Measurements from ENCODE around the gene RGL1.

The RGL1 gene

GRCh38 chr1:183961132-183961531, 156.2 kb downstream of the RGL1 start:
- DNase-seq: no peak

- no peak for DNase-seq
These were observed 158.0 kb downstream of the RGL1 start for GRCh38 chr1:183962903-183963302.

DNA sequence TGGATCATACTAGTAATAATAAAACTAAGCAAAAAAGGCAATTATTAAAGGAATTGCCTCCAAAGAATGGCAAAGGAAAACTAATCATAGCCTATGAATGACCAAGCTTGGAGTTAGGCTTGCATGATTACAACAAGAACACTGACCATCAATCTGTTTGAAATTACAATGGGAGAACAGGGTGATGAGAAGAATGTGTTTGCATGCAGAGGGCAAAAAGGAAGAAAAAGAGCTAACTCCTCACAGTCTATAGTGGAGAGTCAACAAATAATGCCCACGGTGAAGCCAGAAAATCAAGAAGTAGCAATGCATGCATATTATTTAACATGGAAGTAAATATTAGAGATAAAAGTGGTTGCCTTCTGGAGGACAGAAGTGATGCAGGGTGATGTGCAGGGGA, 160.8 kb downstream of the RGL1 start:
- no peak for DNase-seq

DNA sequence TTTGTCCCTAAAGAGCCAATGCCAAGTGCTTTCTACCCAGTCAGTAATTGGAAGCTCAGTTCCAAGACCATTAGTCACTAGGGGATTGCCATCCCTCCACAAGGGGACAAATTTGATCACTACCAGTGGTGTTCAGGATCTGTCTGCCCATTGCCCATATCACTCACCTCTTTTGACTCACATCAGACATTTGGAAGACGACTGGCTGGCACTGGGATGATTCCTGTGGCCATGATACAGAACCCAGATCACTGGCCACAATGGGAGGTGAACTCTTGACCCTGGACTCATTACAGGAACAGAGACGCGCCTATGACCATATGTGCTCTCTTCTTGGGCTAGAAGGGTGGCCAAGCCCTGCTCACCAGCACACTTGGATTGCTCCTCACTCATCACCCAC, 161.6 kb downstream of the RGL1 start:
- DNase-seq: no peak

DNA sequence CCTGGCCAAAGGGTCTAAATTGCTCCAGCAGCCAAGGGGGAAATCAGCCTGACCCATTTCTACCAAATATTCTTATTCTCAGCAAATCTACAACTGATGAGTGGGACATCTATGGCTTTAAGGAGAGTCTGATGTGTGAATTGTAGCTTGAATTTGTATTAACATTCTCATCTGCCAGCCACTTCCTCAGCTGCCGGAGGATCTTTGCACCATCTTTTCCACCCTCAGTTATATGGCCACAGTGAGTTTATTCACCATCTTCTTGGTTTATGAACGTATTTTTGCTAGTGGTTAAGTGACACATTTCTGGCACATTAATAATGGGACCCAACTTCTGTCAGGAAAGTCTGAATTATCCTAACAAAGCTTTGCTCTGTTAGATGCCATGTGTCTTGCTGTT, 163.0 kb downstream of the RGL1 start:
- DNase-seq: no peak

DNA sequence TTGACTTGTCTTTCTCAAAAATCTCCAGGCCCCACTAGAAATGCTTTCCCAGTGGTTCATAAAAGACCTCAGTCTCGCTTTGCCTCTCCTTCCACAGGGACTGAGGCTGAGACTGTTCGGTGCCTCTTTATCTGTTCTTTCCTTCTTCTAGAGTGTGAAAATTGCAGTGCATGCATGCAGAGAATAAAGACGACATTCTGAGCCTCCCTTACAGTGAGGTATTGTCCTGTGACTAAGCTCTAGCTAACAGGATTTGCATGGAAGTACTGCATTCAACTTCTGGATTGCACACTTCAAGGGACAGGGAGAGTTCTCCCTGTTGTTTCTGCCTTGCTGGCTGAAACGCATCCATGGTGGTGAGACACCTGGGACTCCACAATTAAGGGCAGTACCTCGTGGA, 163.5 kb downstream of the RGL1 start:
- DNase-seq: no peak

GRCh38 chr1:183970516-183971300, 165.8 kb downstream of the RGL1 start:
- DNase-seq: no peak

DNA sequence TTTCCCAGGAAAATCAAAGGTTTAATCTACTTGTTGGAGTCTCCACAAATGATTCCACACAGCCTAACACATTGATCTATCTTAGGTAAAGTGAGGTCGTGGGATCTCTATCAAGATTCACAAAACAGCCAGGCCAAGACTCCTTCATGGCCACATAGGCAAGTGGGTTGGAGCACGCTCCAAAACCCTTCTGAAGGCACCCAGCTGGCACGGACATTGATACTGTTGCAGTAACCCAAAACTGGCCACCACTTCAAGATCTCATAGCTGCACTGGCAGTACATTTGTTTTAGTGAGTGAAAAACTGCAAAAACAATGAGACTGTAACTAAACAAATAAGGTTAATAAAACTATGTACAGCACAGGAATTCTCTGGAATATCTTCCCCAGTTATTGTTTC, 170.7 kb downstream of the RGL1 start:
- DNase-seq: no peak

- no peak for DNase-seq
These were observed 172.8 kb downstream of the RGL1 start for GRCh38 chr1:183977717-183978116.

Data from right forelimb (tissue), 1 donor.